ENCODE measurements around the gene TACC2.

- TF ChIP-seq CTCF (conservative IDR thresholded peaks at IDR 0.05; ENCODE audit: low read length) (no peak), EZH2phosphoT487 (IDR thresholded peaks at IDR 0.05; ENCODE audit: borderline replicate concordance, low read depth, low read length) (no peak)
Measured at GRCh38 chr10:122282253-122282671, 293.3 kb downstream of the TACC2 start.

All from OCI-LY7 (cell line).